Measurements from ENCODE around the gene BTBD1.
"Not testable (repeated sequence)": the region's sequence is repeated elsewhere in the genome, so short reads cannot be mapped to it uniquely, and the experiment has no call there.

Gene BTBD1

DNA sequence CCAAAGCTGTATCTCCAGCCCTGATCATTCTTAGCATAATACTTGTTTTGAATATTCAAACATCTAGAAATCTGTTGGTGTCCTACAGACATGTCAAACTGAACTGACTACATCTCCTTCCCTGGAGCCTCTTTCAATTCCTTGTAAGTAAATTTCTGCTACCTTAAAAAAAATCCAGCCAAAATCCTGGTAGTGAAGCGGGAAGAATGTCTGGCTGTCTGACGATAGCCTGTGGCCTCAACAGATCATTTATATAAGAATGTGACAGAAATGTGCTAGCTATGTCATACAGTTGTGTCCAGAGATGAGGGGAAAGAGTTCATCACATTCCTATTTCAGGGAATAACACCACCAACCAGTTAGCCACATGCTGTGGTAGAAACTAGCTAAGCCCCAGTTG is 21.8 kb upstream of the BTBD1 start:
- Histone ChIP-seq H3K36me3 (ENCODE audit: control insufficient read depth, insufficient read depth, low read length) (no peaks in the 10 kb centered on the region), H3K4me1 (ENCODE audit: control insufficient read depth, insufficient read depth, low read length) (no peaks in the 10 kb centered on the region), H3K9ac (ENCODE audit: low read length) (no peak overlapping the region), H3K27me3 (ENCODE audit: control insufficient read depth, insufficient read depth, low read length) (no peaks in the 10 kb centered on the region), H3K9me3 (ENCODE audit: control insufficient read depth, low read length) (no peaks in the 10 kb centered on the region), H3K4me3 (ENCODE audit: low read length) (no peak overlapping the region)

DNA sequence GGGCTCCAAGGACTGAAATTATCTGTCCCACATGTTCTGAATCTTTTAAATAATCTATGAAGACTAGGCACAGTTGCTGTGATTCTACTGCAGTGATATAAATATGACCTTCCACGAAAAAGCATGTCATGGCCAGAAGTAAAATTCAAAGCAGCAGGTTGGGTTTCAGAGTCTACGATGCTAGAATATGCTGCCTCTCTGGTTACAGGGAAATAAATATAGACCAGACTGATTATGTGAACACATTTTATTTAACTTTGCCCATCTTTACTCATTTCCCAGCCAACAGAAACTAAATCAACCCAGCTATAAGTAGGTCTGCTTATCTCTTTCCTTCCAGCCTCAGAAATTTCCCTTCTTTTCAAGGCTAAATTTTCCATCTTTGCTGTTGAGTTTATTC is 20.5 kb upstream of the BTBD1 start:
- no peak overlapping the region for H3K4me3 ChIP-seq (ENCODE audit: low read length)

DNA sequence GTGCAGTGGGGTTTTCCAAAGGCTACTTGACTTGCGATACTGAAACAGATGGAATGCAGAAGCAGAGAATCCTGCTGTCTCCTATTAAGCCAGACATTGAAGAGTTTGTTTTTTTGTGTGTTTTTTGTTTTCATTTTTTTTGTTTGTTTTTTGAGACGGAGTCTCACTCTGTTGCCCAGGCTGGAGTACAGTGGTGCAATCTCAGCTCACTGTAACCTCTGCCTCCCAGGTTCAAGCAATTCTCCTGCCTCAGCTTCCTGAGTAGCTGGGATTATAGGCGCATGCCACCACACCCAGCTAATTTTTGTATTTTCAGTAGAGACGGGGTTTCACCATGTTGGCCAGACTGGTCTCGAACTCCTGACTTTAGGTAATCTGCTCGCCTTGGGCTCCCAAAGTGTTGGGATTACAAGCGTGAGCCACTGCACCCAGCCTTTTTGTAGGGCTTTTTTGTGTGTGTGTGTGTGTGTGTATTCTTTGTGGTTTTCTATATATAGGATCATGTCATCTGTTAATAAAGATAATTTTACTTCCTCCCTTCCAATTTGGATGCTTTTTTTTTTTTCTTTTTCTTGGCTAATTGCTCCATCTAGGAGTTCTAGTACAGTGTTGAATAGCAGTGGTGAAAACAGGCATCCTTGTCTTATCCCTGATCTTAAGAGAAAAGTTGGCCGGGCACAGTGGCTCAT is 19.0 kb upstream of the BTBD1 start:
- not testable (repeated sequence) for H3K4me1 ChIP-seq (ENCODE audit: control insufficient read depth, insufficient read depth, low read length); H3K4me3 ChIP-seq (ENCODE audit: low read length); H3K9me3 ChIP-seq (ENCODE audit: control insufficient read depth, low read length); H3K27me3 ChIP-seq (ENCODE audit: control insufficient read depth, insufficient read depth, low read length); H3K9ac ChIP-seq (ENCODE audit: low read length); H3K36me3 ChIP-seq (ENCODE audit: control insufficient read depth, insufficient read depth, low read length)

More for the DNA sequence above, 20.5 kb upstream of the BTBD1 start:
- Histone ChIP-seq H3K36me3 (ENCODE audit: control insufficient read depth, insufficient read depth, low read length) (no peaks in the 10 kb centered on the region), H3K9ac (ENCODE audit: low read length) (no peak overlapping the region), H3K4me1 (ENCODE audit: control insufficient read depth, insufficient read depth, low read length) (no peaks in the 10 kb centered on the region), H3K9me3 (ENCODE audit: control insufficient read depth, low read length) (no peaks in the 10 kb centered on the region), H3K27me3 (ENCODE audit: control insufficient read depth, insufficient read depth, low read length) (no peaks in the 10 kb centered on the region)

DNA sequence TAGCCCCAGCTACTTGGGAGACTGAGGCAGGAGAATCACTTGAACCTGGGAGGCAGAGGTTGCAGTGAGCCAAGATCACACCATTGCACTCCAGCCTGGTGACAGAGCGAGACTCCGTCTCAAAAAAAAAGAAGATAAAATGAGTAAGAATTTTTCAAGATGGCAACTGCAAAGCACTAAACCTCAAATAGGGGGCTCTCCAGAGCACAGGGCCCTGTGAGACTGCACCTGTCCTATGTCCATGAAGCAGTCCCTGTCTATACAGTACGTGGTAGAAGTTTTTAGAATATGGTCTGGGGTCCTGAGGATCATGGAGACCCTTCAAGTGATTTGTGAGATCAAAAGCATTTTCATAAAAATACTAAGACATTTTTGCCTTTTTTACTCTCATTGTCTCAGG is 18.4 kb upstream of the BTBD1 start:
- H3K9ac ChIP-seq (ENCODE audit: low read length); H3K9me3 ChIP-seq (ENCODE audit: control insufficient read depth, low read length); H3K4me3 ChIP-seq (ENCODE audit: low read length); H3K36me3 ChIP-seq (ENCODE audit: control insufficient read depth, insufficient read depth, low read length); H3K27me3 ChIP-seq (ENCODE audit: control insufficient read depth, insufficient read depth, low read length); H3K4me1 ChIP-seq (ENCODE audit: control insufficient read depth, insufficient read depth, low read length): not testable (repeated sequence)

DNA sequence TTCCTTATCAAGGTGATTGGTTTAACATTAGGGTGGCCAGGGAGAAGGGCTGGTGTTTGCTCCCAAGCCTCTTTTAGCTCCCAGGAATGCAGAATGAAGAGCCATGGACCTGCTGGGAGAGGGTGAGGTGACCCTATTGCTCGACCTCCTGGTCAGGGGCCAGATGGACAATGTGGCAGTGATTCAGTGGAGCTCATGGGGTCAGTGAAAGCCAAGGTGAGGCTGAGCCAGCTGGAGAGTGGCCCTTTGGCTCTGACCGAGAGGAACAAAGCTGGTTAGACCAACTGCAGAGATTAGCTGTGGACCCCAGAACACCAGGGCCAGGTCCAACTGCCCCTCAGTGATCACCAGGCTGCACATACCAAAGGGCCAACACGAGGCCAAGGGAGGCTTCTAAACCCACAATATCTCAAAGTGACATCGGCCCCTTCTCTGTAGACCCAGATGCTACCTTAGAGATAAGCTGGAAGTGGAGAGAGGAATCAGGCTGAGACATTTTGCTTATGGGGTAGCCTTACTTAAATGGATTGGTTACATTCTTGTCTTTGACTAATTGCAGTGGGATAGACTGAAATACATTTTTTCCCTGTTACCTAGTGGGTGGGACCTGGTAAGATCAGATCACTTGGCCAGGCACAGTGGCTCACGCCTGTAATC is 15.8 kb upstream of the BTBD1 start:
- Histone ChIP-seq H3K9ac (ENCODE audit: low read length) (no peak overlapping the region), H3K9me3 (ENCODE audit: control insufficient read depth, low read length) (no peaks in the 10 kb centered on the region), H3K27me3 (ENCODE audit: control insufficient read depth, insufficient read depth, low read length) (peaks cover 6% of the 10 kb centered on the region), H3K4me1 (ENCODE audit: control insufficient read depth, insufficient read depth, low read length) (no peaks in the 10 kb centered on the region), H3K36me3 (ENCODE audit: control insufficient read depth, insufficient read depth, low read length) (no peaks in the 10 kb centered on the region), H3K4me3 (ENCODE audit: low read length) (no peak overlapping the region)

DNA sequence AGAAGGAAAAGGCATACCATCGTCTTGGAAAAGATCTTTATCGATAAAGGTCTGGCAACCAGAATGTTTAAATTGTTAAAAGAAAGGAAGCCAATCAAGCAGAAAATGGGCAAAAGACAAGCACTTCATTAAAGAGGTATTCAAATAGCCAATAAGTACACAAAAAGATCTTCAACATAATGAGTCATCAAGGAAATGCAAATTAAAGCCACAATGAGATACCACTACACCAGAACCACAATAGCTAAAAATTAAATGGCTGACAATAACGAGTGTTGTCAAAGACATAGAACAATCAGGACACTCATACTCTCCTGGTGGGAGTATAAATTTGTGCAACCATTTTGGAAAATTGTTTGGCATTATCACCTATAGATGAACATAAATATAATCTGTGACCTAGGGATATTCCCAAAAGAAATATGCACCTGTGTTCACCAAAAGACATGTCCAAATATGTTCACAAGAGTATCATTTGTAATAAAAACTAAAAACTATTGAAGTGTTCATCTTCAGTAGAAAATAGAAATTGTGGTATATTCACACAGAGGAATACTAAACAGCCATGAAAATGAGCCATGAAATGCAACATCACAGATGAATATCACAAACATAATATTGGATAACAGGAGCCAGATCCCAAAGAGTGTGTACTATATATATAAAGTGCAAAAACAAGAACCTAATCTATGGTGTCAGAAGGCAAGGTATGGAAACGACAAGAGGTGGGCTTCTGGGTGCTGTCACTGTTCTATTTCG is 14.4 kb upstream of the BTBD1 start:
- Histone ChIP-seq H3K4me1 (ENCODE audit: control insufficient read depth, insufficient read depth, low read length) (no peaks in the 10 kb centered on the region), H3K9me3 (ENCODE audit: control insufficient read depth, low read length) (no peaks in the 10 kb centered on the region), H3K9ac (ENCODE audit: low read length) (no peak overlapping the region), H3K4me3 (ENCODE audit: low read length) (no peak overlapping the region), H3K27me3 (ENCODE audit: control insufficient read depth, insufficient read depth, low read length) (peaks cover 6% of the 10 kb centered on the region), H3K36me3 (ENCODE audit: control insufficient read depth, insufficient read depth, low read length) (no peaks in the 10 kb centered on the region)

DNA sequence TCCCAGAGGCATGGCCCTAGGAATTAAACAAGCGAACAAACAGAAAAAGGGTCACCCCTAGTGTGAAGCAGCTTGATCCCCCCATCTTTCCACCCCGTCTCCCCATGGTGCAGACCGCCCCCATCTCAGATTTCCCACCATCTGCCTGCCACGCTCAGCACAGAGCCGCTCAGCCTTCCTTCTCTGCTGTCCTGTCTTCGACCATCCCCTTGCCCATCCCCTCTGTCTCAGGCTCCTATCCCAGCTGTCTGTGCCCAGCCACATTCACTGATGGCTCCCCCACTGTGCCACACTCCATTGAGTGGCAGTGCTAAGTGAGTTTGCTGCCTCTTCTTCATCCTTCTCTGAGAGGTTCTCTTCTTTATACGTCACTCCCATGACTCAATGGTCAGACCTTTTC is 11.7 kb upstream of the BTBD1 start:
- Histone ChIP-seq H3K4me1 (ENCODE audit: control insufficient read depth, insufficient read depth, low read length) (no peaks in the 10 kb centered on the region), H3K4me3 (ENCODE audit: low read length) (no peak overlapping the region), H3K27me3 (ENCODE audit: control insufficient read depth, insufficient read depth, low read length) (peaks cover 6% of the 10 kb centered on the region), H3K9me3 (ENCODE audit: control insufficient read depth, low read length) (no peaks in the 10 kb centered on the region), H3K9ac (ENCODE audit: low read length) (no peak overlapping the region), H3K36me3 (ENCODE audit: control insufficient read depth, insufficient read depth, low read length) (no peaks in the 10 kb centered on the region)

DNA sequence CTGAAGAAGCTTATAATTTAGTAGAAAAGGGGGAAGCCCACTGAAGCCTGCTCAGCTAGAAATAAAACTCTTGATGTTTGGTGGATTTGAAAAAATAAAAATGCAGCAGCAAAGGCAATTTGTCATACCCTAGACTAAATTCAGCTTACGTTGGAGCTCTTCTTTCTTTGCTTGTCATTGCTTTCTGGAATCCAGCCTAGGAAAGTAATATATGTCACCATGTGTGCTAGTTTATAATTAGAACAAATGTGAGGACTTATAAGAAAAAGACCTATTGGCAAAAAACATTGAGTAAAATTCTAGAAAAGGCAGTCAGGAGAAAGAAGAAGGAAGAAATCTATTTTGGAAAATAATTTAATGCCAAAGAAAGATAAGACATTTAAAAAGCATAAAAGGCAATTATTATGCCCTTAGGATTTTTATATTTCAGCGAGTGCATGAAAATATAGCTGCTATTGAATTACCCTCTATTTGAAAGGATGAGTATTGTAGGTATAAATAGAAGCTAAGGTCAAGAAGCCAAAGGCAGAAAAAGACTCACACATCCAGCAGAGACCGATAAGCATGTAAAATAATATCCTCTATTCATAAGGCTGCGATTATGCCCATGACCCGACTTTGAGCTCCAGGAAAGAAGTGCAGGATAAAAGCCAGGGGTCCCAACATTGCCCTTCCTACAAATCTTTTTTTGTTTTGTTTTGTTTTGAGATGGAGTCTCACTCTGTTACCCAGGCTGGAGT is 10.6 kb upstream of the BTBD1 start:
- no peak overlapping the region for H3K4me3 ChIP-seq (ENCODE audit: low read length)
- peaks cover 6% of the 10 kb centered on the region for H3K27me3 ChIP-seq (ENCODE audit: control insufficient read depth, insufficient read depth, low read length)
- H3K36me3 ChIP-seq (ENCODE audit: control insufficient read depth, insufficient read depth, low read length): no peaks in the 10 kb centered on the region

DNA sequence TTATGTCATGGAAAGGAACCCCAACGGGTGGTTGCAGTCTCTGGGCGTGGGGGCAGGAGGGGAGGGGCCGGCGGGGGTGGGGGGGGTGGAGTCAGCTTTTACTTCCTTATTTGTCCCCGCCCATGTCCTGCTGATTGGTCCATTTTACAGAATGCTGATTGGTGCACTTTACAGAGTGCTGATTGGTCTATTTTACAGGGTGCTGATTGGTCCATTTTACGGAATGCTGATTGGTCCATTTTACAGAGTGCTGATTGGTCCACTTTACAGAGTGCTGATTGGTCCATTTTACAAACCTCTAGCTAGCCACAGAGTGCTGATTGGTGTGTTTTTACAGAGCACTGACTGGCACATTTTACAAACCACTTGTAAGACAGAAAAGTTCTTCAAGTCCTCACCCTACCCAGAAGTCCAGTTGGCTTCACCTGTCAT is 2.2 kb upstream of the BTBD1 start:
- not testable (repeated sequence) for H3K9ac ChIP-seq (ENCODE audit: low read length); H3K27me3 ChIP-seq (ENCODE audit: control insufficient read depth, insufficient read depth, low read length); H3K36me3 ChIP-seq (ENCODE audit: control insufficient read depth, insufficient read depth, low read length); H3K9me3 ChIP-seq (ENCODE audit: control insufficient read depth, low read length); H3K4me1 ChIP-seq (ENCODE audit: control insufficient read depth, insufficient read depth, low read length); H3K4me3 ChIP-seq (ENCODE audit: low read length)

More for the DNA sequence above, 10.6 kb upstream of the BTBD1 start:
- Histone ChIP-seq H3K4me1 (ENCODE audit: control insufficient read depth, insufficient read depth, low read length) (no peaks in the 10 kb centered on the region), H3K9me3 (ENCODE audit: control insufficient read depth, low read length) (no peaks in the 10 kb centered on the region), H3K9ac (ENCODE audit: low read length) (no peak overlapping the region)

DNA sequence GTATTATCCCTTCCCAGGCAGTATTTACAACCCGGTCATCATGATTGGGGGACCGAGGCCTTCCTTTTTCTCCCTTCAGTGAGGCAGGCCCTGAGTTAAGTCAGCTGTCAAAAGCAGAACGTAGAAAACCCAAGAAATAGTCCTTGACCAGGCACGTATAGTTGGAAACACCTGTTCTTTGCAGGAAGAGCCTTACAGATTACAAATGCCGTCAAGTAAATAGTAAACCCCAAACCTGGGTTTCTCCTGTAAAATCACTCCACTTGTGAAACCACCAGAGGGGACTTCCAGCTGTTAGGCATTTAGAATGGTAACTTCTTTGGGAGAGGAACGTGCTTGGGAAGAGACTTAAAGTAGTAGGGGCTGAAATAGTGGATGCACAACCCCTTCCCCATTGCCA is 1.0 kb upstream of the BTBD1 start:
- H3K36me3 ChIP-seq (ENCODE audit: control insufficient read depth, insufficient read depth, low read length): no peaks in the 10 kb centered on the region
- no peak overlapping the region for H3K4me3 ChIP-seq (ENCODE audit: low read length)
- H3K9me3 ChIP-seq (ENCODE audit: control insufficient read depth, low read length): no peaks in the 10 kb centered on the region
- no peaks in the 10 kb centered on the region for H3K27me3 ChIP-seq (ENCODE audit: control insufficient read depth, insufficient read depth, low read length)
- no peak overlapping the region for H3K9ac ChIP-seq (ENCODE audit: low read length)
- H3K4me1 ChIP-seq (ENCODE audit: control insufficient read depth, insufficient read depth, low read length): peaks cover 11% of the 10 kb centered on the region

DNA sequence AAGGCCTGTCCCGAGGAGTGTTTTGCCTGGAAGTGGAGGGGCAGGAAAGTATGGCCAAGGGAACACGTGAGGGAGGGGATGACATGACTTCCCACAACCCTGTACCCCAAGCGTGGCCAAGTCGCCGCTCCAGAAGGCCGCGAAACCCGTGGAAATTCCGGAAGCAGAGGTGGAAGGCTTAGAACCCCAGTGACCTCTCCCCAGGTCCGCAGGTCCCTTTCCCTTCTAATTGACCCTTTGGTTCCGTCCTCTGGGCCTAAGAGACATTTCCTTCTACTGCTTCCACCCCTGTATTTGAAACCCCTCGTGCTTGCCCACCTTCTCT is 548 bp upstream of the BTBD1 start:
- Histone ChIP-seq H3K36me3 (ENCODE audit: control insufficient read depth, insufficient read depth, low read length) (no peaks in the 10 kb centered on the region), H3K27me3 (ENCODE audit: control insufficient read depth, insufficient read depth, low read length) (no peaks in the 10 kb centered on the region), H3K4me1 (ENCODE audit: control insufficient read depth, insufficient read depth, low read length) (peaks cover 13% of the 10 kb centered on the region), H3K9ac (ENCODE audit: low read length) (no peak overlapping the region), H3K4me3 (ENCODE audit: low read length) (peak overlapping the region; percentile 42), H3K9me3 (ENCODE audit: control insufficient read depth, low read length) (no peaks in the 10 kb centered on the region)

All from mucosa of stomach (tissue), 1 donor.